HG02973 (cell line): ENCODE measurements around the gene FABP1.

Experiments
- ATAC-seq: cut with Tn5 transposase; IDR thresholded peaks from one replicate; pipeline ENCODE4 v1.9.1; 2021; ENCODE audit warnings: moderate library complexity; ENCODE audit not compliant: unreplicated experiment

Gene FABP1

DNA sequence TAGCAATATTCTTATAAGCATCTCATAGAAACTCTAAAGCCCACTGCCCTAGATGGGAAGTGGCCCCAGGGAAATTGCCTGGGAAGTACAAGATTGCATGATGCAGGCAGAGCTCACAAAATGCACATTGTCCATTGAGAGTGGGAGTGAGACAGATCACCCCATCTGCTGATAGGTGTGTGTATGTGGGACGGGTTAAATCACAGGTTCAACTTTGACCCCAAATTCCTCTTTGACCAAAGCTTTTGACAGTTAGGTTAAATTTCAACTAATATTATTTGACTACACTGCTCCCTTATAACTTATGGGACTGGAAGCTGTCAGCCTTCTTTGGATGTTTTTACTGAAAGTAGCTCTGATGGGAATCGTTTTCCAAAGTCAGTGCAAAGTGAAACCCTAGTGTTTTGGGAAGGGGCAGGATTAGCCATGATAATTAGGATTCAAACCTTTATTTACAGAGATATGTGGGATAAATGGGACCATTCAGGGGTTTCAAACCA, 11.4 kb upstream of the FABP1 start:
- no peak for ATAC-seq

DNA sequence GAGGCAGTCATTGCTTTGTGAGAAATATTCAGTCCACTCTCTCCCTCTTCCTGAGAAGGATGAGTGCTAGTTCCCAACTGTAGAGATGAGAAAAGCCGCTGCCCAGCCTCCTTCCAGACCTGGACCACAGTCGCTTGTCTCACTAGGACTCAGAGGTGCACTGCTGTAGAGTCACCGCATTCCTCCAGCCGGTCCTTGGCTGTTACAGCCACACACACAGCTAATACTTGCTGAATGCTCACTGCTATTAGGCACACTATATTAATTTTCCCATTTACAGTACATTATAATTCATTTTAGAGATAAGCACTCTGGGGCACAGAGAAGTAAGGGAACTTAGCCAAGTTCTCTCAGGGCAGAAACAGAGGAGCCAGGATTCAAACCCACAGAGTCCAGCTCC, 10.0 kb upstream of the FABP1 start:
- no peak for ATAC-seq

DNA sequence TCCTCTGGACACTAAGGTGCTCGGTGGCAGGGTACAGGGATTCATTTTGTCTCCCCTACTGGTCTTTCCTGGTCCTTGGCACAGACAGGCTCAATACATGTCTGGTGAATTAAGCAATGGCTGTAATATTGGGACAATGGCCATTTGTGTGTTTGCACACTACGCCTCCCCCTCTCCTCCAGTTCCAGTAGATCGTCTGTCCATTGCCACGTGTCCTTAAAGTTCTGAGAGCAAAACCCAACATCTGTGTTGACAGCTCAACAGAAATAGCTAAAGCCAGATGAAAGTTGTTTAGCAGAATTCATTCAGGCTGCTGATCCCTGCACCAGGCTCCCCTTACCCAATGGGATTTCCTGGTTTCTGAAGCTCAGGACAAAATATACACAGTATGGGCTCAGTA, 9.0 kb upstream of the FABP1 start:
- no peak for ATAC-seq

DNA sequence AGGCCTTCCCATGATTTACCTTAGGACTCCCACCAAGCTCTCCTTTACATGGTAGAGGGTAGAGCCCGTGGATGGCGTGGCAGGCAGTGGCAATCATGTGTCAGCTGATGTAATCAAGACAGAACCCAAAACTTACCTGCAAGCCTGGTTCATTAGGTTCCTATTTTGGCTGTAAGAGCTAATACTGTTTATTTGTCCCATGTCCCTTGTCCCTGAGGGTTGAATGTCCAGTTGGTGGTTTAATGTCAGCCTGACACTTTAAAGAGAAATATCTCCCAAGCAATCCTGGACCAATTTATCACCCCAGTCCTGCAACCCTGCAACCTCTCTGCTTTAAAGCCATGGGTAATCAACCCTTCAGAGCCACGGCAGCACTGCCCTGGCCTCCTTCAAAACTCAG, 6.0 kb upstream of the FABP1 start:
- ATAC-seq, result no peak

DNA sequence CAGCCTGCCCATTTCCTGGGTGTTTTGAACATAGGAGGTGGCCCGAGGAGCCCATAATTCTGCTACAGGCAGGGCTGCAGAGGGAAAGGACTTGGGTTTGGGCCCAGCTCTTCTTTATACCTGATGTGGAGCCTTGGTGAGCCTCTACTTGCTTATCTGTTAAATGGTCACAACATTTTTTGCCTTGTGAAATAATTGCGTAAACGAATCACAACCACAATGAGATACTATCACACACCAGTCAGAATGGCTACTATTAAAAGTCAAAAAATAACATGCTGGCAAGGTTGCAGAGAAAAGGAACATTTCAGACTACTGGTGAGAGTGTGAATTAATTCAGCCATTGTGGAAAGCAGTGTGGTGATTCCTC, 4.1 kb upstream of the FABP1 start:
- no peak for ATAC-seq

DNA sequence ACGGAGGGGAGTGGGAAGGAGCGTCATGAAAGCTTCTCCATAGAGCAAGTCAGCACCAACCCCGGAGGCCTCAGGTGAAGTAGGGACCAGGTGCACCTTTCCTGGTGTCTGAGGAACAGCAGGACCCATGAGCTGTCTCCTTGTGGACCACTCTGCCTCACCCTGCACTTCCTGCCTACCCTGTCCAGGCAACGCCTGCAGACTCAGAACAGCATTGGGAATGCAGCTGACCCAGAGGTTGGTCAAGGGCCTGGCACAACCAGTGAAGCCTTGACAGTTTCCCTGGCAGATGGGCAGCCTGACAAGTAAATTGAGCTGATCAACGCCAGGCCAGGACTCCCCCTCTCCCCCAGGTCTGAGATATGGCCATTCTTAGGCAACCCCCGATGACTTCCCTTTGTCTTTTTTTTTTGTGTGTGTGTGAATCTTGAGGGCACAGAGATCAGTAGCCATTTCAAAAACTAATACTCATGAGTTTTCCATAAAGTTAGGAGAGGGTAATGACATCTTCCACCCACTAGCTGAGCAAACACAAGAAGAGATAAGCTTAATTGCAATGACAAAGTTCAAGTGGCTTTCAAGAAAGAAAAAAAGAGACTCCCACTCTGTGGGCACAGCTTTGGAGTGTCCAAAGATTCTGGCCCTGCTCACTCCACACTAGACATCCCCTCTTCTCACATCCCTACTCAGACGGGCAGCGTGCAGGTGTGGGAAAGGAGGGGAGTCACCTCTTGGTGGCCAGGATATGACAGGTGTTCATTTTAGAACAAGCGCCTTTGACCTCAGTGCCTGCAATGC, 3.5 kb upstream of the FABP1 start:
- no peak for ATAC-seq

DNA sequence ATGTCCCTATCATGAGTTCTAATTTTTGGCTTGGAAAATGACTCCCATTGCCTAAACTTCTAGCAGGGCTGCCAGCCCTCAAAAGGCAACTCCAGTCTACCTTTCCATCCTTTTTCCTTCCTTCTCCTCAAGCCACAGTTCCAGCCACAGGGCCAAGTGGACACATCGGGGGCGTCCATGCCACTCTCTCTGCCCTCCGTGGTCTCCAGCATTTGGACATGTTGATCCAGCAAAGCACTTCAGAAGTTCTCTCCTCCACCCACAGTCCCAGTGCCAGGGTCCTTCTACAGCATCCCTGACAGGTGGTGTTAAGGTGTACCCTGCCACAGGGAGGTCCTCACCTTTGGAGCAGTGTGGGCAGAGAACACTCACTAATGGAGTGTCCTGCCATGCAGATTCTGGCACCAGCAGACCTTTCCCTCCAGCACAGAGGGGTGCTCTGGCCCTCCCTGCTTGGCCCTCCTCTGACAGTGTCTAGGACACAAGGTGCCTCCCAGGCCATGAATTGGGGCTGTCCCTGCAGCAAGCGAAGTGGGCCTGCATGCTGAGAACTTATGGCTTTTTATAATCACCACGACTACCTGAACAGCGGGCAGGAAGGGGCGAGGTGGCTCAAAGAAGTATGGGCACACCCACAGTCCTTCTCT, 1.6 kb upstream of the FABP1 start:
- no peak for ATAC-seq

DNA sequence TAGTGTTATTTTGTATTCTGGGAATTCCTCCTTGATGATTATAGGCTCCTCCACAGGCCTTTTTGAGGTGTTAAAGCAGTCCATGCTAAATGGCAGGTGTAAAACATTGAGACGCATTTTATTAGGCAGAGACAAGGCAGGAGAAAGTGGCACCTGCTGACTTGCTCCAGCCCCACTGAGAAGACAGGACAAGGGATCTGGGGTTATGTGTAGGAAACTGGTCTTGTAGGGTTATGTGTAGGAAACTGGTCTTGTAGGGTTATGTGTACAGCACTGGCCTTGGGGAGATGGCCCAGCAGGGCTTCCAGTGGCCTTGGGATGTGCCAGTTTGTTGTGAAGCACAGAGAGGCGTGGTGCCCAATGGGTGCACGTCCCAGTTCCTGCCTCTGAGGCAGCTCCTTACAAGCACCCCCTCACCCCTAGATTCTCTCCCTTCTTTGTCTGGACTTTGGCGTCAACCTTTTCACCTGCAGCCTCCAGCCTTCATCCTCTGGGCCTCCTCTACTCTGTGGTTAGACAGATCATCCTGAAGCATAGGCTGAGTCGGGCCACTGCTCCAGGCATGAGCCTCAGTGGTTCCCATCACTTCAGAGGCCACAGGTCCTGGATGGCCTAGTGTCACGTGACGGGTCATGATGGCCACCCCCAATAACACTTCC, 921 bp upstream of the FABP1 start:
- ATAC-seq, result no peak

DNA sequence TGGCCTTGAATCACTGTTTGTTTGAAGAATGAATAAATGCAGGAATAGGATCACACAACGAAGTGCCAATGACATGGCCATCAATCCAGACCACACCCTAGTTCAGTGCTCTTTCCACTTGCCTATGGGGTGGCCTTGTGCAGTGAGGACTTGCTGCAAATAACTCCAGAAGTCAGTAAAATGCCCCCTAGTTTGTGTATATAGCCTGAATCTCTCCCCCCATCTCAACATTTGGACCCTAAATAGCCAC, 299 bp downstream of the FABP1 start:
- no peak for ATAC-seq

DNA sequence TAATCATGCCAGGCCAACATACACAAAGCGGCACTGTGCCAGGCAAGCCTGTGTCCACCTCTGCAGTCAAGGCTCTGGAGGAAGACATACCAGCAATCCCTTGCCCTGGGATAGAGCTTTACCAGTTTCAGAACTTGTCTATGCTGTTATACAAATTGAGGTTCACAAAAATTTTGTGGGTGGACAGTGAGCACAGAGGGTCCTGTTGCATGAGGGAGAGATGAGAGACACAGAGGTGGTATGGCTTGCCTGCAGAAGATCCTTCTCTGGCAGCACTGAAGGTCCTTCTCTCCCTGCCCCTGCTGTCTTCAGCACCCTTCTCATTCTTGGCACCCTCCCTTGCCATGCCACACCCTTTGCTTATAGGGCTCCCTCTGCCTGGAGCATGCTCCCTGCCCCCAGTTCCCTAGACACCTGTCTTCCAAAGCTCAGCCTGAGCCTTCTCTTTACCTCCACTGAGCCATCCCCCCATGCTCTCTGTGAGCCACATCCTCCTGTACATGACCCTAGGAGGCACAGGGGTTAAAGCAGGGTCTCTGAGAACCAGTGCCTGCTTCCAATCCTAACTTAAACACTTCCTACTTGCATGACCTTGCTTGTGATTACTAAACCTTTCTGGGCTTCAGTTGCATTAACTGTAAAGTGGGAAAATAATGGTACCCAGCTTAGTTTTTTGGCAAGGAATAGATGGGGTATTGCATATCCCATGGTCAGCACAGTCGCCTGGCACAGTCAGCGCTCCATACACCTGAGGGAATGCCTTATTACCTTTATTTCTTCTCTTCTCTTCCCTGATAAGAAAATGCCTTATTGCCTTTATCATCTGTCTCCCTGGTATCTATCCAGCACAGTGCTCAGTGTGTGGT, 857 bp downstream of the FABP1 start:
- no peak for ATAC-seq

DNA sequence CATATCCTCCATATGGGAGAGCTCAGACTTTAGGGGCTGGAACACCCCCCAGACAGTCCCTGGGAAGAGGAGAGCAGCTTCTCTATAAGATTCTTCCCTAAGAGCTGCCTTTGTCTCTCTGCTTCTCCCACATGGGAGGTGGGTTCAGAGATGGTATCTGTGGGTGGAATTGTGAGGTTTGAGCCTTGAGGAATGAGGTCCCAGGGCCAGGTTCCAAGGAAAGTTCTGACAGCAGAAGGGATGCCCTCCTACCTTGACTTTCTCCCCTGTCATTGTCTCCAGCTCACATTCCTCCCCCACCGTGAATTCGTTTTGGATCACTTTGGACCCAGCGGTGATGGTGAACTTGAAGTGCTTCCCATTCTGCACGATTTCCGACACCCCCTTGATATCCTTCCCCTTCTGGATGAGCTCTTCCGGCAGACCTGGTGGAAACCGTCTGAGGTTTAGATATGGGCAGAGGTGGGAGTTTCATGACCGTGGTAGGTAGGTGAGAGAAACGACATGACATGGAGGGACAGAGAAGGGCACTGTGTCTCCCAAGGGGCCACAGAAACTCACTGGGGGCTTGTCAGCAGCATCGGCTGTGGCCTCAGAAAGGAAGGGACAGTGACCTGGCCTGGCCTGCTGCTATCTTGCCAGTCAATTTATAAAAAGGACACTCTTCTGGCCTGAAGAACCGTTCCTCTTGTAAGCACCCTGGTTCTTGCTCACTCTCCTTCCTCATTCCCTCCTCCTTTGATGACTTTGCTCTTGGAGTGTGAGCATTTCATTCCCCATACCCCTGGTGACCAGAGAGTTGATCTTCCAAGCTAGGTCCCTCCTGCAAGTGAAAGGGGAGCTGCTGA, 1.7 kb downstream of the FABP1 start:
- ATAC-seq, result no peak

DNA sequence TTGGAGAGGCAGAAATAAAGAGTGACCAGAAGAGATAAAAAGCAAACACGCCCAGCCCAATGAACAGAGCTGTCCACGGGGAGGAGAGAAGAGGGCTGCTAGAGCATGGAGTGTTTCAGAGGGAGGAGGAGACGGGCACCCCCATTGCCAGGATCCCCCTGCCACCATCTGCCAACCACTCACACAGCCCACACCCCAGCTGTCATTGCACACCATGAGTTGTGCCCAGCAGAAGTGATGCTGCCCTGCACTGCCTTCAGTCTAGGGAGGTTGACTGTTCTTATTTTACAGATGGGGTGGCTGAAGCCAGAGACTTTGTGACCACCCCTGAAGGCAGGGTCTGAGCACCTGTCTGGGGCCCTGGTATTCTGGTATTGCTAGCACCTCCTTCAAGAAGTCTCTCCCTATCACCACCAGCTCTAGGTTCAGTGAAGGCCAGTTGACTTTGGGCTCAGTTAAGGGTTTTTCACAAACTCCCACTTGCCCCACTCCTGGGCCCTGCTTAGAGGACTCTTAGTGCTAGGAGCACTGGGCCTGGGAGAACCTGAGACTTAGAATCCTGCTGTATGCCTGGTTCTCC, 2.4 kb downstream of the FABP1 start:
- ATAC-seq, result no peak

DNA sequence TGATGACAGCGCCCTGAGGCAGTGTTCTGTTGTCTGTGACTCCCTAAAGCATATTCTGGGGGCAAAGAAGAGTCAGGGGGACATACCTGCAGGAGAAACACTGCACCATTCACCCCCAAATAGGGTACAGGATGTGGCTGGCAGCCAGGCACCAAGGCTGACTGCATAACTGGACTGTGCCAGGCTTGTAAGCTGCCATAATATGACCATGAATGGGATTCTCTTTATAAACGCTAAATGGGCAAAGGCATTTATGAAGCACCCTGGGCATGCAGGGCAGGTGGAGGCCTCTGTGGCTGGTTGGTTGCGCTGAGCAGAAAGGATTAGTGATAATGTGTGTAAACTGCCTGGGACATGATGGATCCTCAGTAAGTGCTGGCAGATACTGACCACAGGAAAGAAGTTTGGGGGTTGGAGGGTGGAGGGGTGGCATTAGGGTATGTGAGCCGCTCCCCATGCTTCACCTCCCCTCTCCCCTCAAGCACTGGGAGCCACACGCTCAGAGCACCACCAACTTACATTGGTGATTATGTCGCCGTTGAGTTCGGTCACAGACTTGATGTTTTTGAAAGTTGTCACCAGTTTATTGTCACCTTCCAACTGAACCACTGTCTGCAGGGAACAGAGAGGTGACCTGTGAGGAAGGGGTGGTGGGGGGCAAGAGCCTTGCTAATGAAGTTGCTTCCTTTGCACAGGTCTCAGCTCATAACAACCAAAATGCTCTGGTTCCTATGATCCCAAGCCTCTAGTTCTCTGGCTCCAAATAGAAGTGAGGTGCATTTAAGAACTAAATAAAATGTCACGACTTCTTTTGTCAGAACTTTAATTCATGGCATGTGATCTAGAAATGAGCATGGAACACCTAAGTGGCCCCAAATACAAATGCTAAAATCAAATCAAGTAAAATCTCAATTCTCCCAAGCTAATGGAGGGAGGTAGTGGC, 3.6 kb downstream of the FABP1 start:
- ATAC-seq, result no peak

DNA sequence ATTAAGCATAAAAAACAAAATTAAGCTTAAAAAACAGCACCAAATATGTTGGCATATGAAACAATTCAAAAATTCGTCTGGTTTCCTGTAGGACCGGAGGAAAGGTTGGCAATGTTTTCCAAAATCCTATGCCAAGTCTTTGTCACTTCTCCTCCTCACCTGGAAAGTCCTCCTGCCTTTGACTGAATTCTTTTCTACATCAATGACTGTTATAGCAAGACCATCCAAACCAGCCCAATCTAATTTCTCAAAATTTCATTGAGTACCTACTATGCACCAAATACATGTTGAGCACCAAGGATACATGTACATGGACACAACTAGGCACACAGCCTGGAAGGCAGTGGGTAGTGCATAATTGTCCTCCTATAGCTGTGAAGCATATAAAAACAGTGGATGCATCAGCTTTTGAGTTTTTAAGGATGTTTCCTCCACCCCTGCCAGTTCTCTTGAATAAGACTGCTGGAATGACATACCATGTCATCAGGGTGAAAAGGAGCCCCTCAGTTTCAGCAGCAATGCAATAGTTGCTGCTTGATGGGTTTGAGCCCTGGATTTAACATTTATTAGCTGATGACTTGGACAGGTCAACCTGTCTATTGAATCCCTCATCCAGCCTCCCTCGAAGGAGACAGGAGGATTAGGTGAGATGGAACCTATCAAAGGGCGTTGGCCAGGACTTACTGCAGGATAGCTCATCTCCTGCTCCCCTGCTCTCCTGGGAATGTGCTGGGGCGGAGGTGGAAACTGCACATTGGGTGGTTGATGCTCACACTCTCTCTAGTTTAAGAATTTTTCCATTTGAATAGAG, 4.5 kb downstream of the FABP1 start:
- ATAC-seq, result no peak

DNA sequence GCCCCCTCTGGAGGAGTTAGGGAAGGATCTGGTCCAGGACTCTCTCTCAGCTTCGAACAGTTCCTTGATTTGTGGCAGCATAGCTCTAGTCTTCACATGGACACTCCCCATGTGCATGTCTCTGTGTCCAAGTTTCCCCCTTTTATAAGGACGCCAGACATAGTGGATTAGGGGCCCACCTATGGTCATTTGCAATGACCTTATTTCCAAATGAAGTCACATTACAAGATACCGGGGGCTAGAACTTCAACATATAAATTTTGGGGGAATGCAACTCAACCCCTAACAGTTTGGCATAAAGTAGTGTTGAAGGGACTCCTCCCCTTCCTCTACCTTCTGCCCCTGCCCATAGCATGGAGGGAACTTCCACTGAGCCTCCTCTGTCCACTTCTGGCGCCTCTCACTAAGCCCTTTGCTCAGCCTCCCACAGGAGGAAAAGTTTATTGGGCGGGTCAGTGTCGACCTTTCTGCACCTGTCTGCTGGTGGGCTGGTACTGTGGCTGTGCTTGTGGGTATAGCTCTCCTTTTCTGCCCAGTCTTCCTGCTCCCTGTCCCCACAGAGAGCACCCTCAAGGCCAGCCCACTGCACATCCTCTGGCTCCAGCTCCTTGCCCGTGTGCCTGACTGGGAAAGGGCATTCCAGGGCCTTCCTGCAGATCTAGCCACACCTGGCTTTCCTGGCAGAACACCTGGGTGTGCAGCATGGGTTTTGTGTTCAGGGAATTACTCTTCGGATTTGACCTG, 5.5 kb downstream of the FABP1 start:
- no peak for ATAC-seq

DNA sequence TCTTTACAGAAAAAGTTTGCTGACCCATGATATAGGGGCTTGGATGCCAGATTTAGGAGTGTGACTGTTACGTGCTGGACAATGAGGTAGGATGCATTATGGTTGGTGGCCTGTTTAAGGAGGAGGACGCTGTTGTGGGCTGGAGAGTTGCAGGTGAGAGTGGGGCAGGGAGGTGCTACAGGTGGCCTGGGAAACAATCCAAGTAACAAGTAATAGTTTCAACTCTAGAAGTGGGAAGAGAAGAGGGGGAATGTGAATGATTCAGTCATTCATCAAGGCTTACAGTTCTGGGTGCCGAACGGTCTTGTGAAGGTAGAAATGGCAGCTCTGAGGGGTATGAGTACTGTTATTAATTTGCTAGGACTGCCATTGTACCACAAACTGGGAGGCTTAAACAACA, 6.2 kb downstream of the FABP1 start:
- no peak for ATAC-seq

DNA sequence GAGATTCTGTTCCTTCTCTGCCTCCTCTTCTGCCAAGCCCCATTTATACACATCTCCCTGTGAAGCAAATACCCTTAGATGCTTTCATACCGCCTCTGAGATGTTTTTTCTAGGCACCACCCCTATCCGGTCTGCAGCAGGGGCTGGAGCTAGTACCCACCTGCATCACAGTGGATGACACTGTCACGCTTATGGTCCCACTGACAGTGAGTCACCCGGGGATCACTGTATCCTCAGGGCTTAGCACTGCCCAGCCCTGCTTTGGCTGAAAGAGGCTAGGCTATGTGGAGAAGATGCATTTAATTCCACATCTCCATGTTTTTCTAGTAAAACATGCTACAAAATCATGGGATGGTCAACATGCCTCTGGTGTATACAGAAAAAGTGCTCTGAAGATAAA, 9.9 kb downstream of the FABP1 start:
- no peak for ATAC-seq
